Stimulated activated CD8-positive, alpha-beta memory T cell treated with anti-CD3 and anti-CD28 coated beads, Interleukin-7, amount 100 ng/mL, for 24 hours (primary cell): ENCODE measurements around the gene GATA1.
"Not testable (repeated sequence)": the region's sequence is repeated elsewhere in the genome, so short reads cannot be mapped to it uniquely, and the experiment has no call there.

ENCODE experiments used
- DNase-seq: peaks from one replicate; pipeline ENCODE4 v3.0.0-alpha.2; 2020; ENCODE audit warnings: low read depth

GATA1 gene

GRCh38 chrX:48815266-48815665 is 28.9 kb downstream of the GATA1 start:
- DNase-seq, result no peak

GRCh38 chrX:48816014-48816810 is 29.8 kb downstream of the GATA1 start:
- no peak for DNase-seq

- DNase-seq, result no peak
These were observed 31.7 kb downstream of the GATA1 start for GRCh38 chrX:48818098-48818497.

- no peak for DNase-seq
These were observed 32.5 kb downstream of the GATA1 start for GRCh38 chrX:48818866-48819265.

- DNase-seq, result not testable (repeated sequence)
These were observed 33.0 kb downstream of the GATA1 start for GRCh38 chrX:48819394-48819793.

GRCh38 chrX:48823053-48823452 is 36.7 kb downstream of the GATA1 start:
- DNase-seq, result no peak

GRCh38 chrX:48824066-48824465 is 37.7 kb downstream of the GATA1 start:
- DNase-seq, result no peak

- DNase-seq, result no peak
These were observed 39.9 kb downstream of the GATA1 start, which contains the start of gene ERAS for GRCh38 chrX:48826135-48826875. Gene ERAS (plus strand): TSS chrX:48826513. CDS start chrX:48829124, 2,611 bp downstream.

GRCh38 chrX:48826876-48827653 is 40.7 kb downstream of the GATA1 start:
- no peak for DNase-seq

- DNase-seq, result no peak
These were observed 41.2 kb downstream of the GATA1 start for GRCh38 chrX:48827654-48827968.

- no peak for DNase-seq
These were observed 42.8 kb downstream of the GATA1 start for GRCh38 chrX:48829016-48829735.

GRCh38 chrX:48831136-48831908 is 44.9 kb downstream of the GATA1 start:
- DNase-seq, result no peak

- DNase-seq, result no peak
These were observed 45.5 kb downstream of the GATA1 start for GRCh38 chrX:48831909-48832291.

- no peak for DNase-seq
These were observed 47.2 kb downstream of the GATA1 start for GRCh38 chrX:48833542-48834138.

- no peak for DNase-seq
These were observed 48.0 kb downstream of the GATA1 start for GRCh38 chrX:48834383-48834709.

GRCh38 chrX:48835524-48836329 is 49.3 kb downstream of the GATA1 start, which contains the start of gene PCSK1N:
Gene PCSK1N (minus strand): TSS chrX:48835610. CDS start chrX:48835532, 78 bp downstream.
- DNase-seq, result no peak

- DNase-seq, result no peak
These were observed 53.3 kb downstream of the GATA1 start for GRCh38 chrX:48839686-48840085.
